Neural cell (in vitro differentiated cells): ENCODE results near the gene RBMS3.
"Not testable (repeated sequence)": the region's sequence is repeated elsewhere in the genome, so short reads cannot be mapped to it uniquely, and the experiment has no call there.

Source experiments
- EP300 ChIP-seq: fragments of 450-650 bp; conservative IDR thresholded peaks from 2 replicates; pipeline ENCODE4 v1.6.1; 2014; ENCODE audit warnings: antibody characterized with exemption, mild to moderate bottlenecking, moderate library complexity; ENCODE audit not compliant: poor library complexity, severe bottlenecking
- RAD21 ChIP-seq: fragments of 450-650 bp; conservative IDR thresholded peaks from 2 replicates; pipeline ENCODE4 v1.6.1; 2014; ENCODE audit warnings: antibody characterized with exemption, mild to moderate bottlenecking, moderate library complexity
- REST ChIP-seq: IDR thresholded peaks from 2 replicates; pipeline ENCODE4 v1.6.1; 2012; ENCODE audit warnings: borderline replicate concordance
- SMC3 ChIP-seq: fragments of 450-650 bp; conservative IDR thresholded peaks from 2 replicates; pipeline ENCODE4 v1.6.1; 2014; ENCODE audit warnings: antibody characterized with exemption, mild to moderate bottlenecking, moderate library complexity; ENCODE audit not compliant: poor library complexity
- TF ChIP-seq, protein P1 (sequence below): fragments of 450-650 bp; IDR thresholded peaks from 2 replicates; pipeline ENCODE4 v1.5.1; 2014; ENCODE audit warnings: antibody characterized with exemption, mild to moderate bottlenecking, moderate library complexity; ENCODE audit not compliant: poor library complexity, severe bottlenecking

- TF ChIP-seq, protein P1, sequence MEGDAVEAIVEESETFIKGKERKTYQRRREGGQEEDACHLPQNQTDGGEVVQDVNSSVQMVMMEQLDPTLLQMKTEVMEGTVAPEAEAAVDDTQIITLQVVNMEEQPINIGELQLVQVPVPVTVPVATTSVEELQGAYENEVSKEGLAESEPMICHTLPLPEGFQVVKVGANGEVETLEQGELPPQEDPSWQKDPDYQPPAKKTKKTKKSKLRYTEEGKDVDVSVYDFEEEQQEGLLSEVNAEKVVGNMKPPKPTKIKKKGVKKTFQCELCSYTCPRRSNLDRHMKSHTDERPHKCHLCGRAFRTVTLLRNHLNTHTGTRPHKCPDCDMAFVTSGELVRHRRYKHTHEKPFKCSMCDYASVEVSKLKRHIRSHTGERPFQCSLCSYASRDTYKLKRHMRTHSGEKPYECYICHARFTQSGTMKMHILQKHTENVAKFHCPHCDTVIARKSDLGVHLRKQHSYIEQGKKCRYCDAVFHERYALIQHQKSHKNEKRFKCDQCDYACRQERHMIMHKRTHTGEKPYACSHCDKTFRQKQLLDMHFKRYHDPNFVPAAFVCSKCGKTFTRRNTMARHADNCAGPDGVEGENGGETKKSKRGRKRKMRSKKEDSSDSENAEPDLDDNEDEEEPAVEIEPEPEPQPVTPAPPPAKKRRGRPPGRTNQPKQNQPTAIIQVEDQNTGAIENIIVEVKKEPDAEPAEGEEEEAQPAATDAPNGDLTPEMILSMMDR, result not testable (repeated sequence)
- not testable (repeated sequence) for TF ChIP-seq SMC3, EP300, RAD21, REST
These were observed 192.8 kb downstream of the RBMS3 start for GRCh38 chr3:29473481-29474170.
